ENCODE results near the gene MRPS18B. TPM values are rescaled to one million over a fixed set of nuclear protein-coding genes. Genes with fewer than 3 reads are reported as not detected.

The MRPS18B gene
- total RNA-seq, 1 experiment from 2014 or later, result 70.4 TPM

- peak overlapping the region; percentile 99 for H3K27ac ChIP-seq (ENCODE audit: low read depth, low read length, poor library complexity, severe bottlenecking)
- intact Hi-C loops (cut with micrococcal nuclease; ENCODE audit: unreplicated experiment), result no loop called here
- BruUV-seq (replicated peaks), result no TSS peak
- H3K27me3 ChIP-seq (replicated peaks; ENCODE audit: insufficient read depth, low read depth, low read length, poor library complexity), result no peaks in the 10 kb centered on the region
- no peaks in the 10 kb centered on the region for H3K9me3 ChIP-seq (ENCODE audit: low read depth, low read length, poor library complexity, severe bottlenecking)
- H3K4me1 ChIP-seq (ENCODE audit: insufficient read depth, low read length, poor library complexity, severe bottlenecking), result peaks cover 32% of the 10 kb centered on the region
- CTCF ChIA-PET, result no interaction called here
- TF ChIP-seq EZH2 (IDR thresholded peaks at IDR 0.05; ENCODE audit: borderline replicate concordance, low read depth, low read length, poor library complexity, severe bottlenecking) (no peak), CTCF (conservative IDR thresholded peaks at IDR 0.05; ENCODE audit: low read depth, low read length) (no peak)
- peak overlapping the region; percentile 81 for H3K4me3 ChIP-seq (ENCODE audit: low read depth, low read length, poor library complexity, severe bottlenecking)
- DNase-seq (ENCODE audit: low spot score), result peak; percentile 53
- POLR2A ChIA-PET (ENCODE audit: low non-redundant PET), result interaction anchor here (0.7 to 1.3 kb wide), 2 partner anchors 101 to 269 kb away, joined by 3 to 4 read pairs; partner anchors contain the start of gene MDC1
- H3K36me3 ChIP-seq (ENCODE audit: insufficient read depth, low read length, poor library complexity, severe bottlenecking), result peaks cover 42% of the 10 kb centered on the region
Measured at GRCh38 chr6:30615958-30616810, 1.5 kb upstream of the MRPS18B start.

DNA sequence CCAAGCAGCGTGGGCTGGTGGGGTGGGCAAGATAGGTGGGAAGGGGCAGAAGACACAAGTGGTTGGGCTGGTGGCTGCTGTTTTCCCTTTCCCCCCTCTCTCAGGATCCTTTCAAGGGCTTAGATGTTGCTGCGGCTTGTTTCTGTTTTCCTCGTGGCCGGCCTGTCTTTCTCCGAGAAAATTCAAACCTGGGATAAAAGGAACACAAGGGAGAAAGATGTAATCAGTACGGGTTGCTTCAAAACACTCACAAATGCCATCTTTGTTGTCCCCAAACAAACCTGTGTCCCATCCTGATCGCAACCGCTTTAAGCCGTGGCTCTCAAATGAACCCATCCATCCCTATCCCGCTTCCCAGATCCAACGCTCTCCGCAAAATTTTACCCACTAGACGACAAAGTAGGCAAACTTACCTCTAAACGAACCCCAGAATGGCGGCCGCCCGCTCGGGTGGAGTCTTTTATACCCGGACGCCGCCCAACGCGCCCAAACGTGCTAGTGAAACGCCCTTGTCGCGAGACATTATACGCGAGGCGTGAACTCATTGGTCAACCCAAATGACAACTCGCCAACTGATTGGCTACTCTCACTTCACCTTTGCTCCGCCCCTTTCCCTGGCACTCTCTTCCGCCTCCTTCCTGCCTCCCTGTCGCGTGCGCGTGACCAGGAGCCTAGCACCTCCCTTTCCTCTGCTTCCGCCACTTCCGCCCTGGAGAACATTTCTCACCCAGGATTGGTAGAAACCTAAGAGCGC, 652 bp upstream of the MRPS18B start, which contains the start of gene PPP1R10:
TSS of gene PPP1R10 (minus strand) at position 433 of the 754 bp plus-strand sequence. CDS start 7,299 bp downstream, outside the sequence.
- Histone ChIP-seq H3K27ac (ENCODE audit: low read depth, low read length, poor library complexity, severe bottlenecking) (peak within 1 kb of the TSS; percentile 99), H3K27me3 (replicated peaks; ENCODE audit: insufficient read depth, low read depth, low read length, poor library complexity) (no peaks in the 10 kb centered on the region), H3K4me1 (ENCODE audit: insufficient read depth, low read length, poor library complexity, severe bottlenecking) (peaks cover 31% of the 10 kb centered on the region), H3K4me3 (ENCODE audit: low read depth, low read length, poor library complexity, severe bottlenecking) (peak within 1 kb of the TSS; percentile 81), H3K36me3 (ENCODE audit: insufficient read depth, low read length, poor library complexity, severe bottlenecking) (peaks cover 49% of the 10 kb centered on the region), H3K9me3 (ENCODE audit: low read depth, low read length, poor library complexity, severe bottlenecking) (no peaks in the 10 kb centered on the region)
- TF ChIP-seq EZH2 (IDR thresholded peaks at IDR 0.05; ENCODE audit: borderline replicate concordance, low read depth, low read length, poor library complexity, severe bottlenecking) (no peak), CTCF (conservative IDR thresholded peaks at IDR 0.05; ENCODE audit: low read depth, low read length) (no peak)
- DNase-seq (ENCODE audit: low spot score), result peak; percentile 100
- CTCF ChIA-PET, result no interaction called here
- POLR2A ChIA-PET (ENCODE audit: low non-redundant PET), result interaction anchor here (0.6 to 1.1 kb wide), 2 partner anchors 104 to 165 kb away, joined by 3 to 5 read pairs; no protein-coding TSS in a partner anchor
- TSS peak; percentile 70 for BruUV-seq (replicated peaks)
- intact Hi-C loops (cut with micrococcal nuclease; ENCODE audit: unreplicated experiment), result loop anchor here (1.0 kb wide), 1 partner anchor 100 kb away; the partner anchor contains the start of gene MDC1

GRCh38 chr6:30618270-30618797, 694 bp downstream of the MRPS18B start:
- H3K27ac ChIP-seq (ENCODE audit: low read depth, low read length, poor library complexity, severe bottlenecking), result peak overlapping the region; percentile 99
- DNase-seq (ENCODE audit: low spot score), result no peak
- peak overlapping the region; percentile 81 for H3K4me3 ChIP-seq (ENCODE audit: low read depth, low read length, poor library complexity, severe bottlenecking)
- TF ChIP-seq EZH2 (IDR thresholded peaks at IDR 0.05; ENCODE audit: borderline replicate concordance, low read depth, low read length, poor library complexity, severe bottlenecking) (no peak), CTCF (conservative IDR thresholded peaks at IDR 0.05; ENCODE audit: low read depth, low read length) (no peak)
- intact Hi-C loops (cut with micrococcal nuclease; ENCODE audit: unreplicated experiment), result no loop called here
- peaks cover 18% of the 10 kb centered on the region for H3K4me1 ChIP-seq (ENCODE audit: insufficient read depth, low read length, poor library complexity, severe bottlenecking)
- POLR2A ChIA-PET (ENCODE audit: low non-redundant PET), result interaction anchor here (1.1 kb wide), 1 partner anchor 102 kb away, joined by 5 read pairs; no protein-coding TSS in a partner anchor
- no peaks in the 10 kb centered on the region for H3K27me3 ChIP-seq (replicated peaks; ENCODE audit: insufficient read depth, low read depth, low read length, poor library complexity)
- H3K9me3 ChIP-seq (ENCODE audit: low read depth, low read length, poor library complexity, severe bottlenecking), result no peaks in the 10 kb centered on the region
- no TSS peak for BruUV-seq (replicated peaks)
- CTCF ChIA-PET, result interaction anchor here (0.6 kb wide), 1 partner anchor 28 kb away, joined by 3 read pairs; no protein-coding TSS in a partner anchor
- peaks cover 62% of the 10 kb centered on the region for H3K36me3 ChIP-seq (ENCODE audit: insufficient read depth, low read length, poor library complexity, severe bottlenecking)

Measured in A673 (cell line).